Measurements from ENCODE around the gene ITGB7. TPM values are rescaled to one million over a fixed set of nuclear protein-coding genes. Genes with fewer than 3 reads are reported as not detected.

Gene ITGB7
- total and polyA plus RNA-seq, 10 of the 15 experiments (the other 5 are each of a cell fraction or from before 2014, with no cell fraction given) = 54.5 to 487 (median 252) TPM

GRCh38 chr12:53219956-53220693, 13.1 kb upstream of the ITGB7 start (continued):
- TF ChIP-seq BMI1 (IDR thresholded peaks at IDR 0.05; ENCODE audit: borderline replicate concordance) (no peak), DPF2 (IDR thresholded peaks at IDR 0.05) (0 out of 2 replicates have a peak, but pooled peaks have one; percentile 13), IKZF2 (IDR thresholded peaks at IDR 0.05) (peak in 1 of 2 experiments; percentile 2; a peak in 1 of 4 replicates), EP300 (IDR thresholded peaks at IDR 0.05; ENCODE audit: borderline replicate concordance in 1 of 2, control insufficient read depth in 1 of 2, low read depth in 2 of 2, low read length in 2 of 2) (no peak), CHD4 (IDR thresholded peaks at IDR 0.05) (no peak), E2F4 (IDR thresholded peaks at IDR 0.05; ENCODE audit: low read depth, low read length) (no peak), ELK1 (IDR thresholded peaks at IDR 0.05; ENCODE audit: low read depth, low read length) (no peak), RELB (IDR thresholded peaks at IDR 0.05; ENCODE audit: low read depth) (no peak), PAX5 (IDR thresholded peaks at IDR 0.05; ENCODE audit: borderline replicate concordance, low read depth, low read length) (no peak), MYC (IDR thresholded peaks at IDR 0.05; ENCODE audit: insufficient read depth, insufficient read length, insufficient replicate concordance, low read length, severe bottlenecking) (peak; percentile 38), SUPT20H (IDR thresholded peaks at IDR 0.05; ENCODE audit: borderline replicate concordance, control insufficient read depth, low read depth, low read length) (no peak), IKZF1 (conservative IDR thresholded peaks at IDR 0.05) (no peak), POLR2AphosphoS2 (IDR thresholded peaks at IDR 0.05; ENCODE audit: low read depth, low read length) (0 out of 2 replicates have a peak, but pooled peaks have one; percentile 3), CEBPB (IDR thresholded peaks at IDR 0.05; ENCODE audit: borderline replicate concordance in 1 of 2, low read depth in 2 of 2, low read length in 2 of 2) (no peak), GABPA (IDR thresholded peaks at IDR 0.05; ENCODE audit: low read depth) (no peak), BCL3 (IDR thresholded peaks at IDR 0.05; ENCODE audit: borderline replicate concordance, insufficient read depth, low read depth, low read length, poor library complexity, severe bottlenecking) (peak; percentile 35), HDGF (IDR thresholded peaks at IDR 0.05) (no peak), WRNIP1 (IDR thresholded peaks at IDR 0.05; ENCODE audit: borderline replicate concordance, low read depth, low read length) (no peak), ZBTB4 (CRISPR knock-in tag; IDR thresholded peaks at IDR 0.05) (no peak)

Measured in GM12878 (cell line).